Measurements from ENCODE around the gene UBD.
A peak's percentile ranks its signal among the peaks of the same experiment; 100 is the strongest.

Gene UBD

DNA sequence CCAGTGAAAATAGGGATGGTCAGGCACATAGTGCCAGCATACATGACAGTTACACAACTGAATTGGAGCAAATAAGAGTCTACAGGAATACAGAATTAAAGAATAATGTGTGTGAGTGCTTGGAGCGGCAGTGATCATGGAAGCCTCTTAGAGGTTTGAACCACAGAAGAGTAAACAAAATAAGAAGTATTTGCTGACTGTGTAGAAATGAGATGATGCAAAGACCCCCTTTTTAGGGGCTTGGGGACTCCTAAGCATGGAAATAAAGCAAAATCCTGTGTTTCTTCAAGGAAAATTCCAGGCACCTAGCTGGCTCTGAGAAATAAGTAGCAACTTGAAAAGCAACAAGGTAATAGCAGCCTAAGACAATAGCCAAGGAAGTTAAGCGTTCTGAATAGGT is 32.1 kb upstream of the UBD start:
- DNase-seq: no peak
- Histone ChIP-seq H3K4me3 (ENCODE audit: insufficient read depth, low read depth, low read length, poor library complexity, severe bottlenecking) (no peak overlapping the region), H3K27me3 (replicated peaks; ENCODE audit: control insufficient read depth, insufficient read depth, low read length, poor library complexity, severe bottlenecking) (peaks cover 3% of the 10 kb centered on the region), H3K36me3 (ENCODE audit: control insufficient read depth, insufficient read depth, low read length) (no peaks in the 10 kb centered on the region), H3K4me1 (ENCODE audit: control insufficient read depth, insufficient read depth, low read length, poor library complexity, severe bottlenecking) (no peaks in the 10 kb centered on the region), H3K27ac (ENCODE audit: insufficient read depth, low read length, poor library complexity, severe bottlenecking) (no peak overlapping the region), H3K9me3 (ENCODE audit: control insufficient read depth, low read length) (no peaks in the 10 kb centered on the region)

DNA sequence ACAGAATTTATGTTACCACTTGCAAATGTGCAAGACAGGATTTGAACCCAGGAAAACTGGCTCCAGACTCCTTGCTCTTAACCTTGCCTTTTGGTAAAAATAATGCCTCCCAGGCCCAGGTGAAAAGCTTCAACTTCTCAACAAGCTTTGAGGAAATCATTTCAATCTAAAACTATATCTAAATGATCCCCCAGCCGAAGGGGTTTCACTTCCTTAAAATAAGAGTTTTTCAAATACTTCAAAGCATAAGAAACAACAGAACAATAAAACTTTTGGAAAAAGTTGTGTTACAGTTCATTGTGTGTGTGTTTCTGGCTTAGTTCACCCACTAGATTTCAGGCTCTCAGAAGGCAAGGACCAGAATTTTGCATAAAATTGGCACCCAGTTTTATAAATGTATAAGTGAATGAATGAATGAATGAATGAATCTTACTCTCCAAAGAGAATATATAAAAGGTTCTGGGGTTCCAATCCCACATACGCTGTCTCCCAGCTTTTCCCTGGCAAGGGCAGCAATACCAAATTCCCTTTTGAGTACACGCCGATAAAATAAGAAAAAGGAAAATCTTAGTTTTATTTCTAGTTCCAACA is 30.8 kb upstream of the UBD start:
- Histone ChIP-seq H3K4me1 (ENCODE audit: control insufficient read depth, insufficient read depth, low read length, poor library complexity, severe bottlenecking) (no peaks in the 10 kb centered on the region), H3K9me3 (ENCODE audit: control insufficient read depth, low read length) (no peaks in the 10 kb centered on the region), H3K36me3 (ENCODE audit: control insufficient read depth, insufficient read depth, low read length) (no peaks in the 10 kb centered on the region), H3K27ac (ENCODE audit: insufficient read depth, low read length, poor library complexity, severe bottlenecking) (no peak overlapping the region), H3K4me3 (ENCODE audit: insufficient read depth, low read depth, low read length, poor library complexity, severe bottlenecking) (no peak overlapping the region), H3K27me3 (replicated peaks; ENCODE audit: control insufficient read depth, insufficient read depth, low read length, poor library complexity, severe bottlenecking) (peaks cover 3% of the 10 kb centered on the region)
- DNase-seq: no peak

DNA sequence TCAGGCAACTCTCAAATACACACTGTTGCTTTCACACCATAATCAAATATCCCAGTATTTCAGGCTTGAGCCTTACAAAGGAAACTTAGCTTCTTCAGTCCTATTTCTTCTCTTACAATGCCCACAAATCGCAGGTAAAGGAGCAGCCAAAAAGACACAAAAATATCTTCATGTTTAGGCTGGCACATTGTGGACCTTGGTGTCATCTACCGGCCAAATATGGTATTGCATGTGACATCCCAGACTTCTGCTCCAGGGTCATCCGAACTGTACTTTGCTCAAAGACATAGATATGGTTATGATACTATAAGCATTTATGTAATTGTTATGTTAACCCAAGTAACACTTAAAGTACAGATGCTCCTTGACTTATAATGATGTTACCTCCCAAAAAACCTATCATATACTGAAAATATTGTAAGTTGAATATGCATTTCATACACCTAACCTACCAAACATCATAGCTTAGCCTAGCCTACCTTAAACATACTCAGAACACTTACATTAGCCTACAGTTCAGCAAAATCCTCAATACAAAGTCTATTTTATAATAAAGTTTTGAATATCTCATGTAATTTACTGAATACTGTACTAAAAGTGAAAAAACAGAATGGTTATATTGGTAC is 30.0 kb upstream of the UBD start:
- Histone ChIP-seq H3K9me3 (ENCODE audit: control insufficient read depth, low read length) (no peaks in the 10 kb centered on the region), H3K27me3 (replicated peaks; ENCODE audit: control insufficient read depth, insufficient read depth, low read length, poor library complexity, severe bottlenecking) (peaks cover 3% of the 10 kb centered on the region), H3K4me3 (ENCODE audit: insufficient read depth, low read depth, low read length, poor library complexity, severe bottlenecking) (no peak overlapping the region), H3K4me1 (ENCODE audit: control insufficient read depth, insufficient read depth, low read length, poor library complexity, severe bottlenecking) (no peaks in the 10 kb centered on the region), H3K36me3 (ENCODE audit: control insufficient read depth, insufficient read depth, low read length) (no peaks in the 10 kb centered on the region), H3K27ac (ENCODE audit: insufficient read depth, low read length, poor library complexity, severe bottlenecking) (no peak overlapping the region)
- peak; percentile 6 to 24 (median 11) for DNase-seq

DNA sequence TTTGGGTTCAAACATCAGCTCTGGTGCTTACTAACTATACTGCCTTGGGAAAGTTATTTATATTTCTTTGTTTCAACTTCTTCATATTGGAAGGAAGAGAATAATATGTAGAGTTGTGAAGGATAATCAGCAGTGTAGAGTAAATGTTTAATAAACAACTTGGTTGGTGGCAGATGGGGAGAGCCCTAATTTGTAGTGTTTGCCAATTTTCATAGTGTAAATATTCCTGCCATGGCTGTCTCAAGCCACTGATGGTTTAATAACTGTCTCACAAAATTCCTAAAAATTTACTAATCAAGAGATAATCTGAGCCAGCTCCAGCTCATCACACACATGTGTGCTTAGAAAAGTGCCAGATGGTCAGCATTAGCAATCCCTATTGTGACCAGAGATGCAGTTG is 25.3 kb upstream of the UBD start, which contains the start of gene OR2H2:
Gene OR2H2 (plus strand): TSS at position 301 of the 400 bp plus-strand sequence. CDS start 2,824 bp downstream, outside the sequence.
- Histone ChIP-seq H3K27ac (ENCODE audit: insufficient read depth, low read length, poor library complexity, severe bottlenecking) (no peak within 1 kb of the TSS), H3K36me3 (ENCODE audit: control insufficient read depth, insufficient read depth, low read length) (no peaks in the 10 kb centered on the region), H3K4me1 (ENCODE audit: control insufficient read depth, insufficient read depth, low read length, poor library complexity, severe bottlenecking) (no peaks in the 10 kb centered on the region), H3K4me3 (ENCODE audit: insufficient read depth, low read depth, low read length, poor library complexity, severe bottlenecking) (no peak within 1 kb of the TSS), H3K27me3 (replicated peaks; ENCODE audit: control insufficient read depth, insufficient read depth, low read length, poor library complexity, severe bottlenecking) (peaks cover under 1% of the 10 kb centered on the region), H3K9me3 (ENCODE audit: control insufficient read depth, low read length) (no peaks in the 10 kb centered on the region)
- no peak for DNase-seq

DNA sequence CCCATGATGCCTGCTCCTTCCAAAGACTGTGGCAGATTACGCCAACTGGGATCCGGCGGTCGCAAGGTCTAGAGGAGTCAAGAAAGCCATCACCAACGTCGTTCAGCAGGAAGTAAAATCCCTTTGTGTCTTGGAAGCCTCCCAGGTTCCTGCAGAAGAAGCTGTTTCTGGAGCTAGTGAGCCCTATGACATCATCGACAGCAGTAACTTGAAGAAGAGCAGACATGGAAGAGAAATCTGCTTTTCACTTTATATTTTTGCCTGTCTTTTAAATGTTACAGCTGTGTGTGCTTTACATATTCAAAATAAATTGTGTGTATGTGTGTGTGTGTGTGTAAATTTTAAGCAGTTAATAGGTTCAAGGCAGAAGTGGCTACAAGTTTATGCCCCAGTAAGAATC is 18.0 kb upstream of the UBD start:
- Histone ChIP-seq H3K36me3 (ENCODE audit: control insufficient read depth, insufficient read depth, low read length) (no peaks in the 10 kb centered on the region), H3K27me3 (replicated peaks; ENCODE audit: control insufficient read depth, insufficient read depth, low read length, poor library complexity, severe bottlenecking) (no peaks in the 10 kb centered on the region), H3K4me3 (ENCODE audit: insufficient read depth, low read depth, low read length, poor library complexity, severe bottlenecking) (no peak overlapping the region), H3K9me3 (ENCODE audit: control insufficient read depth, low read length) (no peaks in the 10 kb centered on the region), H3K4me1 (ENCODE audit: control insufficient read depth, insufficient read depth, low read length, poor library complexity, severe bottlenecking) (no peaks in the 10 kb centered on the region), H3K27ac (ENCODE audit: insufficient read depth, low read length, poor library complexity, severe bottlenecking) (no peak overlapping the region)
- no peak for DNase-seq

DNA sequence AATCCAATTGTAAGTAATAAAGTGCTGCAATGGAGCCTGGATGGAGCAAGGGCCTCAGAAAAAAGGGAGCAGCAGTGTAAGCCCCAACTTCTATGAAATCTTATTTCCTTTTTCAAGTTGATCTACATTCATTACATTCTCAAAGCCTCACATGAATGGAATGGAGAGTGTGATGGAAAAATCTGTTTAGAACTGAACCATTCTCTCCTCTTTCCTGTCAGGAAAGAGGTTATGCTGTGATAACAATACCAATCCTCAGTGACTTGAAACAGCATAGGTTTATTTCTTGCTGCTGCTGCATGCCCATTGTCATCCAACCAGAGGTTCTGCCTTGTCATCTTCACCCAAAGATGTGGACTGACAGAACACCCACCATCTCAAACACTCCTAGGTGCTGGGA is 16.5 kb upstream of the UBD start:
- Histone ChIP-seq H3K27me3 (replicated peaks; ENCODE audit: control insufficient read depth, insufficient read depth, low read length, poor library complexity, severe bottlenecking) (peaks cover 3% of the 10 kb centered on the region), H3K27ac (ENCODE audit: insufficient read depth, low read length, poor library complexity, severe bottlenecking) (no peak overlapping the region), H3K4me3 (ENCODE audit: insufficient read depth, low read depth, low read length, poor library complexity, severe bottlenecking) (no peak overlapping the region), H3K4me1 (ENCODE audit: control insufficient read depth, insufficient read depth, low read length, poor library complexity, severe bottlenecking) (no peaks in the 10 kb centered on the region), H3K36me3 (ENCODE audit: control insufficient read depth, insufficient read depth, low read length) (no peaks in the 10 kb centered on the region), H3K9me3 (ENCODE audit: control insufficient read depth, low read length) (no peaks in the 10 kb centered on the region)
- no peak for DNase-seq

DNA sequence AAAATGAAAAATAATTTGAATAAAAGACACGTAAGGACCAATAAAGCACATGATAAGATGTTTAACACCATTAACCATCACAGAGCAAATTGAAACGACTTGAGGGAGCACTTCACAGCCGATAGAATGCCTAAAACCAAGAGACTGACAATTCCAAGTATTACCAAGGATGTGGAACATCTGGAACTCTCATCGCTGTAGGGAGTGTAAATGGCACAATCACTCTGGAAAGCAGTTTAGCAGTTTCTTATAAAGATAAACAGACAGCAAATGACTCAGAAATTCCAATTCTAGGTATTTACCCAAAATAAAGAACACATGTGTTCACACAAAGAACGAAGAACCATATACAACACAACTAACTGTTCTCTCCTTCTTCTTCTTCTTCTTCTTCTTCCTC is 8.5 kb upstream of the UBD start:
- Histone ChIP-seq H3K9me3 (ENCODE audit: control insufficient read depth, low read length) (no peaks in the 10 kb centered on the region), H3K36me3 (ENCODE audit: control insufficient read depth, insufficient read depth, low read length) (no peaks in the 10 kb centered on the region), H3K4me3 (ENCODE audit: insufficient read depth, low read depth, low read length, poor library complexity, severe bottlenecking) (no peak overlapping the region), H3K27me3 (replicated peaks; ENCODE audit: control insufficient read depth, insufficient read depth, low read length, poor library complexity, severe bottlenecking) (peaks cover 12% of the 10 kb centered on the region), H3K27ac (ENCODE audit: insufficient read depth, low read length, poor library complexity, severe bottlenecking) (no peak overlapping the region), H3K4me1 (ENCODE audit: control insufficient read depth, insufficient read depth, low read length, poor library complexity, severe bottlenecking) (no peaks in the 10 kb centered on the region)
- no peak for DNase-seq

DNA sequence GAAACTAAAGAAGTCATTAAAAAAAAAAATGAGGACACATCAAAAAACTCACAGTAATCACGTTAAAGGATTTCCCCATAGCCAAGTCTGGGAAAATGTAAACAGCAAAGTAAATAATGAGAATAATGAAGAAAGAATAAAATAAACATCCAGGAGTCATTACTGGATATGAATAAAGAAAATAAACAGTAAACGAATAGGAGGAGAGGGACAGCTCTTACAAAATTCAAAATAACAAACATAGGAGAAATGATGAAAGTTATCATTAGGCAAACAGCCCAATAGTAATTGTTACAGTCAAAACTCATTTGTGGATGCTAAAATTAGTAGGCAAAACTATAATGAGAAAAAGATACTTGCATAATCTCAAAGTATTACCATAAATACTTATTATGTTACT is 8.0 kb upstream of the UBD start:
- no peak for DNase-seq
- Histone ChIP-seq H3K4me1 (ENCODE audit: control insufficient read depth, insufficient read depth, low read length, poor library complexity, severe bottlenecking) (no peaks in the 10 kb centered on the region), H3K4me3 (ENCODE audit: insufficient read depth, low read depth, low read length, poor library complexity, severe bottlenecking) (no peak overlapping the region), H3K27me3 (replicated peaks; ENCODE audit: control insufficient read depth, insufficient read depth, low read length, poor library complexity, severe bottlenecking) (peaks cover 12% of the 10 kb centered on the region), H3K9me3 (ENCODE audit: control insufficient read depth, low read length) (no peaks in the 10 kb centered on the region), H3K27ac (ENCODE audit: insufficient read depth, low read length, poor library complexity, severe bottlenecking) (no peak overlapping the region), H3K36me3 (ENCODE audit: control insufficient read depth, insufficient read depth, low read length) (no peaks in the 10 kb centered on the region)

DNA sequence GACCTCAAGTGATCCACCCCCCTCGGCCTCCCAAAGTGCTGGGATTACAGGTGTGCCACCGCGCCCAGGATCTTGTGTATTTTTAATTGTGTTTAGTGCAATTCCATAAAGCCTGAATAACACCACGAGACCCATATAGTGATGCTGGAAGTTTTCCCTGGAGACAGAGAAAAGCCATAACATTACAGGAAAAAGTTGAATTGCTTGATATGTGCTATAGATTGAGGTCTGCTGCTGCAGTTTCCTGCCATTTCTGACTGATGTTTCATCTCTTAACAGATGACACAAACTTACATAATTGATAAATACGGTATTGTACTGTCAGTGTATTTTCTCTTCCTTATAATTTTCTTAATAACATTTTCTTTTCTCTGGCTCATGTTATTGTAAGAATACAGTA is 7.3 kb upstream of the UBD start:
- Histone ChIP-seq H3K4me3 (ENCODE audit: insufficient read depth, low read depth, low read length, poor library complexity, severe bottlenecking) (no peak overlapping the region), H3K9me3 (ENCODE audit: control insufficient read depth, low read length) (no peaks in the 10 kb centered on the region), H3K27ac (ENCODE audit: insufficient read depth, low read length, poor library complexity, severe bottlenecking) (no peak overlapping the region), H3K27me3 (replicated peaks; ENCODE audit: control insufficient read depth, insufficient read depth, low read length, poor library complexity, severe bottlenecking) (peaks cover 9% of the 10 kb centered on the region), H3K4me1 (ENCODE audit: control insufficient read depth, insufficient read depth, low read length, poor library complexity, severe bottlenecking) (no peaks in the 10 kb centered on the region), H3K36me3 (ENCODE audit: control insufficient read depth, insufficient read depth, low read length) (no peaks in the 10 kb centered on the region)
- no peak for DNase-seq

DNA sequence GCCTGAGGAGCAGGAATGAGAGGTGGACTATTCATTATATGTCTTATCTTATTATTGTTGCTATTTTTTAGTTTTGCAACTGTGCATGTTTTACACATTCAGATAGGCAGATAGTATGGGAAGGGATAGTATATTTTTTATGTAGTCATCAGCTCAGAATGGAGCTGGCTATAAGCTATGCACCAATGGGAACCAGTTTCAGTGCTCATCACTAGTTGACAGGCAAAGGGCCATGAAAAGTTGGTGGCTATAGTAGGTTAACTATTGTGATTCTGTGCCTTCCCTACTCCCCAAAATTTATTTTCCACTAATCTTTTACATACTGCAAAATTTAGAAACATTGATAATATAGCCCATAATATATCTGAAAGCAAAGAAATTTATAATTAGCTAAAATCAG is 5.3 kb upstream of the UBD start:
- no peaks in the 10 kb centered on the region for H3K9me3 ChIP-seq (ENCODE audit: control insufficient read depth, low read length)
- peaks cover 11% of the 10 kb centered on the region for H3K27me3 ChIP-seq (replicated peaks; ENCODE audit: control insufficient read depth, insufficient read depth, low read length, poor library complexity, severe bottlenecking)
- H3K36me3 ChIP-seq (ENCODE audit: control insufficient read depth, insufficient read depth, low read length): no peaks in the 10 kb centered on the region
- DNase-seq: no peak
- H3K4me1 ChIP-seq (ENCODE audit: control insufficient read depth, insufficient read depth, low read length, poor library complexity, severe bottlenecking): no peaks in the 10 kb centered on the region
- no peak overlapping the region for H3K4me3 ChIP-seq (ENCODE audit: insufficient read depth, low read depth, low read length, poor library complexity, severe bottlenecking)
- H3K27ac ChIP-seq (ENCODE audit: insufficient read depth, low read length, poor library complexity, severe bottlenecking): no peak overlapping the region

All from effector memory CD4-positive, alpha-beta T cell (primary cell).